ENCODE data around the gene P3H2. TPM values are rescaled to one million over a fixed set of nuclear protein-coding genes. Genes with fewer than 3 reads are reported as not detected.

The P3H2 gene
- total RNA-seq, 4 donors from 2014 or later, result 0.24 to 4.0 (median 0.90) TPM

GRCh38 chr3:189936201-189936945, 184.3 kb downstream of the P3H2 start:
- H3K36me3 ChIP-seq, result no peaks in the 10 kb centered on the region
- ATAC-seq (no peak), DNase-seq (no peak)
- no peaks in the 10 kb centered on the region for H3K4me1 ChIP-seq
- TF ChIP-seq POLR2A (IDR thresholded peaks at IDR 0.05) (no peak), CTCF (IDR thresholded peaks at IDR 0.05 in 4 of 5, conservative IDR thresholded peaks at IDR 0.05 in 1 of 5) (no peak)
- no peak overlapping the region for H3K4me3 ChIP-seq
- in situ Hi-C loops (cut with MboI; ENCODE audit: low sequenced_read_pairs in 4 of 4), result loop anchor here in 2 of 4 donors (25.0 kb wide), 2 partner anchors 649 to 674 kb away; no protein-coding TSS in a partner anchor
- no peaks in the 10 kb centered on the region for H3K27me3 ChIP-seq
- H3K9me3 ChIP-seq, result no peaks in the 10 kb centered on the region
- intact Hi-C loops (cut with DNase I; ENCODE audit: low total_unique reads), result no loop called here
- no peak overlapping the region for H3K27ac ChIP-seq

GRCh38 chr3:189927975-189928895, 192.5 kb downstream of the P3H2 start:
- no peak overlapping the region for H3K4me3 ChIP-seq
- TF ChIP-seq POLR2A (IDR thresholded peaks at IDR 0.05), result no peak
- TF ChIP-seq CTCF (IDR thresholded peaks at IDR 0.05 in 4 of 5, conservative IDR thresholded peaks at IDR 0.05 in 1 of 5), result no peak
- DNase-seq (no peak), ATAC-seq (no peak)
- no peaks in the 10 kb centered on the region for H3K9me3 ChIP-seq
- no peaks in the 10 kb centered on the region for H3K27me3 ChIP-seq
- H3K27ac ChIP-seq, result no peak overlapping the region
- intact Hi-C loops (cut with DNase I; ENCODE audit: low total_unique reads) (no loop called here), in situ Hi-C loops (cut with MboI; ENCODE audit: low sequenced_read_pairs in 4 of 4) (loop anchor here in 2 of 4 donors (25.0 kb wide), 2 partner anchors 641 to 666 kb away; no protein-coding TSS in a partner anchor)
- H3K36me3 ChIP-seq, result no peaks in the 10 kb centered on the region
- H3K4me1 ChIP-seq, result no peaks in the 10 kb centered on the region

GRCh38 chr3:189921770-189922169, 198.9 kb downstream of the P3H2 start:
- Histone ChIP-seq H3K4me1 (no peaks in the 10 kb centered on the region), H3K27ac (no peak overlapping the region), H3K4me3 (no peak overlapping the region), H3K9me3 (no peaks in the 10 kb centered on the region), H3K27me3 (no peaks in the 10 kb centered on the region), H3K36me3 (no peaks in the 10 kb centered on the region)
- DNase-seq (no peak), ATAC-seq (no peak)
- in situ Hi-C loops (cut with MboI; ENCODE audit: low sequenced_read_pairs in 4 of 4) (no loop called here), intact Hi-C loops (cut with DNase I; ENCODE audit: low total_unique reads) (no loop called here)
- no peak for TF ChIP-seq CTCF (IDR thresholded peaks at IDR 0.05 in 4 of 5, conservative IDR thresholded peaks at IDR 0.05 in 1 of 5)
- no peak for TF ChIP-seq POLR2A (IDR thresholded peaks at IDR 0.05)

- no peaks in the 10 kb centered on the region for H3K27me3 ChIP-seq
- TF ChIP-seq CTCF (IDR thresholded peaks at IDR 0.05 in 4 of 5, conservative IDR thresholded peaks at IDR 0.05 in 1 of 5), result no peak
- no peak for TF ChIP-seq POLR2A (IDR thresholded peaks at IDR 0.05)
Observed at GRCh38 chr3:189914799-189915198, 205.9 kb downstream of the P3H2 start.

More at GRCh38 chr3:189914799-189915198, 205.9 kb downstream of the P3H2 start:
- in situ Hi-C loops (cut with MboI; ENCODE audit: low sequenced_read_pairs in 4 of 4) (no loop called here), intact Hi-C loops (cut with DNase I; ENCODE audit: low total_unique reads) (no loop called here)
- no peaks in the 10 kb centered on the region for H3K9me3 ChIP-seq
- no peak overlapping the region for H3K27ac ChIP-seq
- H3K4me3 ChIP-seq, result no peak overlapping the region
- ATAC-seq (peak; percentile 58 to 80), DNase-seq (no peak)
- H3K36me3 ChIP-seq, result no peaks in the 10 kb centered on the region
- no peaks in the 10 kb centered on the region for H3K4me1 ChIP-seq

All from gastrocnemius medialis (tissue), 4 donors.